Stimulated activated CD8-positive, alpha-beta memory T cell treated with anti-CD3 and anti-CD28 coated beads, Interleukin-15, amount 100 ng/mL, for 1 hour (primary cell): ENCODE results near the gene QSOX1.

Experiments
- DNase-seq: peaks from one replicate; pipeline ENCODE4 v3.0.0-alpha.2; 2020; ENCODE audit warnings: low read depth

Gene QSOX1

DNA sequence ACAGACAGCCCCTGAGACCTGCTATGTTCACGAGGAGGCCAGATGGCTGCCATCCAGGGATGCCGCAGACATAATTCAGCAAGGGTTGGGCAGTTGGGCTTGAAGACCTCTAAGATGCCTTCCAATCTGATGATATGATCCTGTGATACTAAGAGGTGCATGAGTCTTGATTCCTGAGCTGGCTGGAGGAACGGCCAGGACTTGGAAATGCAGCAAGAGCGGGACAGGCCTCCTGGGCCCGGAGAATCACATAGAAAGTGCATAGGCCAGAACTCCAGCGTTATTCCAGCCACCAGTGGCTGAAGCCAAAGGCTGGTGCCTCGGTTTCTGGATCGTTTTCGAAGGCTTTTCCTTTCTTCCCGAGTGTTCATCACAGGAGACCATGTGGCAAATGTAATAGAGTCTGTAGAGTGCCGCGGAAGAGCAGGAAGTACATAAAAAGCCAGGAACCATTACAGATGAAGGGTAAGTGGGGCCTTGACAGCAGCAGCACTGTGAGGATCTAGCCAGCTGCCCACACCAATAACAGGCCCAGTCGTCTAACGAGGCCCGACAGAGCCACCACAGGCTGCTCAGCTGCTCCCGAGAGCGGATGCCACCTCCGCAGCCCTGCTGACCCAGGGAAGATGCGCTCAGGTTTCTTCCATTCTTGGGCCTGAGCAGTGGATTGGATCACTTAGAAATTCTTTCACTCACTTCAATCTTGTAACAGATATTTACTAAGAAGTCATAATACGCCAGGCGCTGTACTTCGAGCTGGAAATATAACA lies 61.4 kb downstream of the QSOX1 start:
- DNase-seq = no peak

DNA sequence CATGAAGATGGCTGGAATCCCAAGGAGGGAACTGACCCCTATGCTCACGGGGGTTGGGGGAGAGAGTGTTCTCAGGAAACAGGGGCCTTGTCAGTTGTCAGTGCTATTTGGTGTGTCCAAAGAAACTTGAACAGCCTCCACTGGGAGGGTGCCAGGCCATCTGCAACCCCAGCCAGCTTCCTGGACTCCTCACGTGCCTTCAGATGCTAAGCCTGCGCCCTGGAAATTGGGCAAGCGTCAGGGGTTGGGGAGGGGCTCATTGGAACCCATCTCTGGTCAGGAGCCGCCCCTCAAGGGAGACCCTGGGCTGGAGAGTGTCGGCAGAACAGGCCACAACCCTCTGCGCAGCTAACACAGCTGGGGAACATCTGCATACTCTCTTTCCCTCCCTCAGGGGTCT lies 62.3 kb downstream of the QSOX1 start:
- DNase-seq = no peak

DNA sequence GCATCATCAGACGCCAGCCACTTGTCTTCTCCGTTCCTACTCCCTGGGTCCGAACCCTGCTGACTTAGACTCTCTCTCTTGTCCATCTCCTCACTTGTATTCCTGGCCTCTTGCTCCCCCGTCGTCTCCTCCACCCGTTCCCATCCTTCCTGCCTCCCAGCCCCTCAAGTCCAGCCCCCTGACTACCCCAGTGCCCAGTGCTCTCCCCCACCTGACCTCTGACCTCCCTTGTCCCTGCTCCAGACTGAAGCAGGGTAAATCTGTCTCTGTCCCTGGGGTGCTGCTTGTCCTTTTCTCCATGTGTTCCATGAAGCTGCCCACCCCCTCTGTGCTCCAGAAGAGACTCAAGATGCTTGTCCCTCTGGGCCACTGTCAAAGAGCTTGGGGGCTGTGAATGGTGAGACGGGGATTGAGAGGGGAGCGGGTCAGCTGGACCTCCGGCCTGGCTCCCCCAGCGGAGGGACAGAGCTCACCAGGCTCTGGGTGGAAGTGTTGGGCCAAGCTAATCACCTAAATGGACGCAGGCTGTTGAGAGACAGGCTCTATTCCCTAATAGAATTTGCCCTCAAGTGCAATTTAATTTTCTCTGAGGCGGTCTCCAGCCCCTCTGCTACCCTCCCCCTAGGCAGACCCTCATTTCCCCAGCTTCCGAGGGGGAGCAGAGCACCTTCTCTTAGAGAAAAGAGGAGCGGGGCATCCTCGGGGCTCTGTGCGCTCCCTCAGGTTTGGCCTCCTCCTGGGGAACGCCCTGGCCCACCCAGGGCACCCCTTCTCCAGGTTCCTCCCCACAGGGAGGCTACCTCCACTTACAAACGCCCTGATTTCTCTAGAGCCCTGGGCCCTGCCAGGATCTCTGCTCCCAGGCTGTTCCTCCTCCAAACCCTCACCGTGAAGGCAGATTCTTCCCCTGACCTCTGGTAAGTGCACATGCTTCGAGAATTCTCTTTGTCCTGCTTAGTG lies 64.4 kb downstream of the QSOX1 start:
- DNase-seq = no peak

DNA sequence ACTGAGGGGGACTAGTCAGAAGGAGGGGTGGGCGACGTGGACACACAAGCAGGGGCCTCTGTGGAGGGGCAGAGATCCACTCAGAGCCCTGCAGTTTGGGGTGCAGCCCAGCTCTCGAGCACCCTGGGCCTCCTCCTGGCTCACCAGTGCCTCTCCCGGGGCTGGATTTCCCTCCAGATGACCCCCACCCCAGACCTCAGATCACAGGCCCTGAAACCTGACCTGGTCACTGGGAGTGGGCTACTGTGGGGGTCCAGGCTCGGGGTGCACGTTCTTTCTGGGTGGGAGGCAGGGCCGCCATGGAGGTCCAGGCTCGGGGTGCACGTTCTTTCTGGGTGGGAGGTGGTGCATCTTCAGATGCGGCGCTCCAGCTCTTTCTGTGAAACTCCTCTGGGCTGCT lies 65.1 kb downstream of the QSOX1 start:
- no peak for DNase-seq

- DNase-seq = no peak
Measured at GRCh38 chr1:180221462-180221861, 66.8 kb downstream of the QSOX1 start.

DNA sequence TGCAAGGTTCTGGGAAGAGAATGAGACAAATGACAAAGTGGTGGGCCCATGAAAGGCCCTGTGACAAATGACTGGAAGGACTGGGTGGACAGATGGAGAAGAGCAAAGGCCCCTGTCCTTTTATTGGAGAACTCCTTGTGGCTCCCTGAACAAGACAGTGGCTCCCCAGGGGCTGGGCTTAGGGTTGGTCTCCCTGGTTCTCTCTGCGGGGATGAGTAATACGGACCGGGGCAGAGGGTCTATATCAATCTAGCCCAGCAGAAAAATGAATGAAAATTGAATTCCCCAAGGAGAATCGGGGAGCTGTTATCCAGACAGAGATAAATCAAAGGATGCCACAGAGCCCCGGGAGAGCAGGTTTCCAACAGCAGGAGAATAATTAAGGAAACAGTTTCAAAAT lies 70.2 kb downstream of the QSOX1 start:
- DNase-seq = no peak

- no peak for DNase-seq
Measured at GRCh38 chr1:180225403-180225802, 70.7 kb downstream of the QSOX1 start.

- no peak for DNase-seq
Measured at GRCh38 chr1:180227861-180228647, 73.4 kb downstream of the QSOX1 start.

- DNase-seq = no peak
Measured at GRCh38 chr1:180228648-180229482, 74.2 kb downstream of the QSOX1 start.

GRCh38 chr1:180229483-180230415 lies 75.1 kb downstream of the QSOX1 start, which contains the start of gene LHX4:
Gene LHX4, plus strand, starts transcription at chr1:180230264. Its CDS starts 266 bp downstream, at chr1:180230530.
- DNase-seq = no peak

GRCh38 chr1:180230416-180230790 lies 75.7 kb downstream of the QSOX1 start:
- DNase-seq = no peak

DNA sequence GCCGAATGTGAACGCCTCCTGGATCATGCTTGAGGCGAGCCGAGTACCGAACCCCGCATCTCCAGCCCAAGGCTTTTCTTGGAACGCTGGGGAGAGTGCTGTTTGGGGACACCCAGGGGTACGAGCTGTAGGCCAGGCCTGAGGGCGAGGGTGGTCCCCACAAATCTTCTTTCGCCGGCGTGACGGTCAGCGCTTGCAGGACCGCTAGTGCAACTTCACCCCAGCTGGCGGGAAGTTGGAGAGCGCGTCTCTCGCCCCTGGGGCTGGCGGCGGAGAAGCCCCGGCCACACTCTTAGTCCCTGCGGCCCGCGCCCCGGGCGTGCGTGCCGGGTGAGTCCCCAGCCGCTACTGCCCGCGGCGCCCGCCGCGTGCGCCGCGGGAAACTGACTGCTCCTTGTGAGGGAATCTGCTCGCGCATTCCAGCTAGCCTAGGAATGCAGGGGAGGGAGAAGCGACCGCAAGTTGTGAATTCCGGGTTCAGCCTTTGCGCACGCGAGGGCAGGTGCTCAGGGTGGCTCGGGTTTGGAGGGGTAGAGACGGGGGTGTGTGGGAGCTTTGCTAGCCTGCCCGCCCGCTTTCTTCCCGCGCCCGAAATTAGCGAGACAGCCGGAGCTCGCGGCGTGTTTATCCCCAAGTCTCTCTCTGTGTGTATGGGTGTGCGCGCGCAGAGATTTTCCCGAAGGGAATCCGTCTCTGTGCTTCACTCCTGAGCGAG lies 76.3 kb downstream of the QSOX1 start:
- no peak for DNase-seq

GRCh38 chr1:180231506-180231921 lies 76.8 kb downstream of the QSOX1 start:
- no peak for DNase-seq

DNA sequence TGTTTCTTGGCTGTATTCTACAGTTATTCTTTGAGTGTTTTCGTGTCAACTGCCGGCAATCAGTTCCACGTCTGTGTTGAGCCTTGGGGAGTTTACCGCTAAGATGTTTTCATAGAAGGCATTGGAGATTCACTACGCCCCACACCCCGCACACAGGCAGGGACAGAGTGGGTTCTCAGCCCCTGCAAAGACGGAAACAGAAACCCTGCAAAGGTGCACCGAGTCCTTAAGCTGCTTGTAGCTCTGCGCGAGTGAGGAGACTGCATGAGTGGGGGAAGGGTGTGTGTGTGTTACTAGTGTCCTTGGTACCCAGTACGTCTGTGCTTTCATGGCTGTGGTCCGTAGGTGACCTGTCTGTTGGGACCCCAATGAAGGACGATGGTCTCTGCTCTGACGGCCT lies 77.3 kb downstream of the QSOX1 start:
- DNase-seq = no peak

- no peak for DNase-seq
Measured at GRCh38 chr1:180232521-180233043, 77.9 kb downstream of the QSOX1 start.

DNA sequence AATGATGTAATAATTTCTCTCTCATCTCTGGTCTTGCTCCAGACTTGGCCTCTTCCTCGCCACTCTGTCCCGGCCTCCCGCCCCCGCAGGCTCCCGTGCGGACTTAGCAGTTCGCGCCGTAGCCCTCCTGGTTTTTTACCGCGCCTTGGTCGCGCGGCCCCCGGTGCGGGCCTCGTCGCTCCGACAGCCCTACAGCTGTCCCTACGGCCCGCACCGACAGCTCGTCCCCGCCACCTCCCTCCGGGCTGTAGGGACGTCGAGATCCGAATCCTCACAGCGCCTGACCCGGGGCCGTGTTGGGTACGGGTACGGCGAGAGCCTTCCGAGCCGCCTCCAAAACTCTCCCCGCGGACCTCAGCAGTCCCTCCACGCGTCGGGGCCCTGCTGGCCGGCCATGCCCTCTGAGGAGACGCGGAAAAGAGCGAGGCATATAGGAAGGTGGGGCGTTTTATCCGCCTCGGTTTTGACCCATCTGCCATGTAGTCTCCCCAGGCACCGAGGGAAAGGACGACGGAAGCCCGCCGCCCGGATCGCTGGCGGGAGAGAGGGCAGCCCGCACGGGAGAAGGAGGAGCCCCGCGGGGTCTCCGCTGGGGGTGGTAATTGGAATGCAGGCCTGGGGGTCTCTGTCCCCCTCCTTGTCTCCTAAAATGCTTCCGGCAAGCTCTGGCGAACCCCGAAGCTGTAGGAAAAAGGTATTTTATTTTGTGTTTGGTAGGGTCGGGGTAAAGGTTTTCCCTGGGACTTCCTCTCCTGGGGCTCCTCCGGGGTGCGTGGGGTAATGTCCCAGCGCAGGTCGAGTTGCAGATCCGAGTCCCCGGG lies 78.7 kb downstream of the QSOX1 start:
- DNase-seq = no peak

GRCh38 chr1:180234369-180235076 lies 79.9 kb downstream of the QSOX1 start:
- no peak for DNase-seq

- no peak for DNase-seq
Measured at GRCh38 chr1:180235077-180235501, 80.4 kb downstream of the QSOX1 start.
